Measurements from ENCODE around the gene ZNF774.
A peak's percentile ranks its signal among the peaks of the same experiment; 100 is the strongest.

ZNF774 gene

GRCh38 chr15:90354986-90355385 is 2.9 kb downstream of the ZNF774 start:
- no peak overlapping the region for H3K4me3 ChIP-seq (replicated peaks; ENCODE audit: low read depth, low read length)
- DNase-seq (ENCODE audit: low read depth), result no peak
- TF ChIP-seq, protein P1, sequence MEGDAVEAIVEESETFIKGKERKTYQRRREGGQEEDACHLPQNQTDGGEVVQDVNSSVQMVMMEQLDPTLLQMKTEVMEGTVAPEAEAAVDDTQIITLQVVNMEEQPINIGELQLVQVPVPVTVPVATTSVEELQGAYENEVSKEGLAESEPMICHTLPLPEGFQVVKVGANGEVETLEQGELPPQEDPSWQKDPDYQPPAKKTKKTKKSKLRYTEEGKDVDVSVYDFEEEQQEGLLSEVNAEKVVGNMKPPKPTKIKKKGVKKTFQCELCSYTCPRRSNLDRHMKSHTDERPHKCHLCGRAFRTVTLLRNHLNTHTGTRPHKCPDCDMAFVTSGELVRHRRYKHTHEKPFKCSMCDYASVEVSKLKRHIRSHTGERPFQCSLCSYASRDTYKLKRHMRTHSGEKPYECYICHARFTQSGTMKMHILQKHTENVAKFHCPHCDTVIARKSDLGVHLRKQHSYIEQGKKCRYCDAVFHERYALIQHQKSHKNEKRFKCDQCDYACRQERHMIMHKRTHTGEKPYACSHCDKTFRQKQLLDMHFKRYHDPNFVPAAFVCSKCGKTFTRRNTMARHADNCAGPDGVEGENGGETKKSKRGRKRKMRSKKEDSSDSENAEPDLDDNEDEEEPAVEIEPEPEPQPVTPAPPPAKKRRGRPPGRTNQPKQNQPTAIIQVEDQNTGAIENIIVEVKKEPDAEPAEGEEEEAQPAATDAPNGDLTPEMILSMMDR (IDR thresholded peaks at IDR 0.05; ENCODE audit: low read length, missing control alignments), result no peak

DNA sequence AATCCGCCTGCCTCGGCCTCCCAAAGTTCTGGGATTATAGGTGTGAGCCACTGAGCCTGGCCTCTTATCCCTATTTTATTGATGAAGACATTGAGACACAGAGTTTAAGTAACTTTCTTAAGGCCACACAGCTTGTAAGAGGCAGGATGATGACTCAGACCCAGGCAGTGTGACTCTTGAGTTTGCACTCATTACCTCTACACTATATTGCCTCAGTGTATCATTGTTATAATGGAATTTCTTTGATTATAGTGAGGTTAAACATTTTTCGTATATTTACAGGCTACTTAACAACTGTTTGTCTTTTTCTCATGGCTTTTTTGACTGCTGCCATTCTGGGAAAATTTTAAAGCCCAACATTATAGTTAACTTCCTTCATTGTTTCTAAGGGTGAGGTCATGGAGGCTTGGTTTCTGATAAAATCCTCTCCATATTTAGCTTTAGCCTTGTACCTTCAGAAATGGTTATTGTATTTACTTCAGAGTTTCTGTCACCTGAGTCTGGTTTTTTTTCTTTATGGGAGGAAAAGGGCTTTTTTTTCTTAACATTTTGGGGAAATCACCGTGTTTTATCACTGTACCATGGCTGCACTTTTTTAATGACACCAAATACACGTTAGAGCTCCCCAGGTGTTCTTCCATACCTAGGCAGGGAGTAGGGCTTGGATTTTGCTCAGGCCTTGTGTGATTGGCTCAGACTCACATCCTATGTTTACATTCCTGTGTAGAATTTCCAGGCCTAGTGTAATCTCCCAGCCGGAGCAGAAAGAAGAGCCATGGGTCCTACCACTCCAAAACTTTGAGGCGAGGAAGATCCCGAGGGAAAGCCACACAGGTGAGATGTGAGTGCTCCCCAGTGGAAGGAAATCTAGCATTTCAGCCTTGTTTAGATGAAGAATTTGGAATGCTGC is 6.3 kb downstream of the ZNF774 start:
- TF ChIP-seq, protein P1 (IDR thresholded peaks at IDR 0.05; ENCODE audit: low read length, missing control alignments), result no peak
- no peak overlapping the region for H3K4me3 ChIP-seq (replicated peaks; ENCODE audit: low read depth, low read length)
- DNase-seq (ENCODE audit: low read depth), result peak; percentile 56

GRCh38 chr15:90360746-90361145 is 8.7 kb downstream of the ZNF774 start:
- H3K4me3 ChIP-seq (replicated peaks; ENCODE audit: low read depth, low read length), result no peak overlapping the region
- DNase-seq (ENCODE audit: low read depth), result no peak
- TF ChIP-seq, protein P1 (IDR thresholded peaks at IDR 0.05; ENCODE audit: low read length, missing control alignments), result no peak

DNA sequence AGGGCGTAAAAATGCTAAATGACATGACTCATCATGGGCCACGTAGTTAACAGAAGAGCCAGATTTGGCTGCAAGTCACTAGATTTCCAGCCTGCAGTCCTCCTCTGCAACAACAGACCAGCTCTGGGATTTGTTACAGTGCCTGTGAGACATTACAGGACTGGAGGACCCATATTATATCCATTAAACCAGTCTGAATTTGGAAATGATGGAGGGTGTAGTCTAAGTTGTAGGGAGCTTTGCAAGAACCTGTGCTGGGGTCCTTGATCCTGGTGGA is 10.8 kb downstream of the ZNF774 start:
- no peak overlapping the region for H3K4me3 ChIP-seq (replicated peaks; ENCODE audit: low read depth, low read length)
- TF ChIP-seq, protein P1 (IDR thresholded peaks at IDR 0.05; ENCODE audit: low read length, missing control alignments), result no peak
- peak; percentile 92 for DNase-seq (ENCODE audit: low read depth)

- DNase-seq (ENCODE audit: low read depth), result peak; percentile 82
- TF ChIP-seq, protein P1 (IDR thresholded peaks at IDR 0.05; ENCODE audit: low read length, missing control alignments), result no peak
- no peak overlapping the region for H3K4me3 ChIP-seq (replicated peaks; ENCODE audit: low read depth, low read length)
Measured at GRCh38 chr15:90364251-90364650, 12.2 kb downstream of the ZNF774 start.

DNA sequence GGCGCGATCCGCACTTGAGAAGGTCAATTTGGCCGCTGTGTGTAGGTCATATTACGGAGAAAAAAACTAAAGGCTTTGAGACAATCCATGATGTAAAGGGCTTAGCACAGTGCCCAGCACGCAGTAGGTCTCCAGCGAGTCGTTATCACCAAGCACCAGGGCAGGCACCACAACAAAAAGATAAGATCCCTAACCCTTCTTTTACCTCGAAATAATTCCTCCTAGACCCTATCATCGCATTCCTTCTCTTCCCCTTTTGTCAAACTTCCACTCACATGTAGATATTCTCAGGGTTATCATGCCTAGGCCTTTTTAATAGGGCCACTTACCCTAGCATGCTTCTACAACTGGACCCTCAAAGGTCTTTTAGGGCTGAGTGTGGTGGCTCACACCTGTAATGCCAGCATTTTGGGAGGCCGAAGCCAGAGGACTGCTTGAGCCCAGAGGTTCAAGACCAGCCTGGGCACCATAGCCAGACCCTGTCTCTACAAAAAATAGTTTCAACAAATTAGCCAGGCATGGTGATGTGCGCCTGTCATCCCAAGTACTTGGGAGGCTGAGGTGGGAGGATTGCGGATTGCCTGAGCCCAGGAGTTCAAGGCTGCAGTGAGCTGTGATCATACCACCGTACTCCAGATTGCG is 13.5 kb downstream of the ZNF774 start:
- TF ChIP-seq, protein P1 (IDR thresholded peaks at IDR 0.05; ENCODE audit: low read length, missing control alignments), result no peak
- H3K4me3 ChIP-seq (replicated peaks; ENCODE audit: low read depth, low read length), result no peak overlapping the region
- DNase-seq (ENCODE audit: low read depth), result no peak
